ENCODE results near the gene OVAAL.

The OVAAL gene

DNA sequence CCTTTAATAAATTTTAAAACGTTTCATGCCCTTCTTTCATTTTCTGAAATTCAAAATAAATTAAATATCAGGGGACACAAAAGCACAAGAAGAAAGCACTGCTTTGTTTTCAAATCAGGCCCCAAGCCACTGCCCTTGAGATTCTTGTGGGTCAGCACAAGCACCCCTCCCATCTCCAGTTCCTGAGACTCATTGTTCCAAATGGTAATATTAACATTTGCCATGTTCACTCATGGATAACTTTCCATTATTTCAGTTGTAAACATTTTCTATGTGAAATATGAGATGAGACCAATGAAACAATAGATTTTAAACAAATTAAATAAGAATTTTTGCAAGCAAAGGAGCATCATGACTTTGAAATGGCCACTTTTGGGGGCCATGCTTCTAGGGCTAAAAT is 7.7 kb downstream of the OVAAL start:
- POLR2A ChIA-PET (ENCODE audit: low non-redundant PET), result no interaction called here
- CTCF ChIA-PET, result no interaction called here
- TF ChIP-seq, protein P1, sequence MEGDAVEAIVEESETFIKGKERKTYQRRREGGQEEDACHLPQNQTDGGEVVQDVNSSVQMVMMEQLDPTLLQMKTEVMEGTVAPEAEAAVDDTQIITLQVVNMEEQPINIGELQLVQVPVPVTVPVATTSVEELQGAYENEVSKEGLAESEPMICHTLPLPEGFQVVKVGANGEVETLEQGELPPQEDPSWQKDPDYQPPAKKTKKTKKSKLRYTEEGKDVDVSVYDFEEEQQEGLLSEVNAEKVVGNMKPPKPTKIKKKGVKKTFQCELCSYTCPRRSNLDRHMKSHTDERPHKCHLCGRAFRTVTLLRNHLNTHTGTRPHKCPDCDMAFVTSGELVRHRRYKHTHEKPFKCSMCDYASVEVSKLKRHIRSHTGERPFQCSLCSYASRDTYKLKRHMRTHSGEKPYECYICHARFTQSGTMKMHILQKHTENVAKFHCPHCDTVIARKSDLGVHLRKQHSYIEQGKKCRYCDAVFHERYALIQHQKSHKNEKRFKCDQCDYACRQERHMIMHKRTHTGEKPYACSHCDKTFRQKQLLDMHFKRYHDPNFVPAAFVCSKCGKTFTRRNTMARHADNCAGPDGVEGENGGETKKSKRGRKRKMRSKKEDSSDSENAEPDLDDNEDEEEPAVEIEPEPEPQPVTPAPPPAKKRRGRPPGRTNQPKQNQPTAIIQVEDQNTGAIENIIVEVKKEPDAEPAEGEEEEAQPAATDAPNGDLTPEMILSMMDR (conservative IDR thresholded peaks at IDR 0.05; ENCODE audit: low read depth), result no peak
- no peak for DNase-seq (ENCODE audit: low spot score)
- no peak overlapping the region for H3K27ac ChIP-seq

DNA sequence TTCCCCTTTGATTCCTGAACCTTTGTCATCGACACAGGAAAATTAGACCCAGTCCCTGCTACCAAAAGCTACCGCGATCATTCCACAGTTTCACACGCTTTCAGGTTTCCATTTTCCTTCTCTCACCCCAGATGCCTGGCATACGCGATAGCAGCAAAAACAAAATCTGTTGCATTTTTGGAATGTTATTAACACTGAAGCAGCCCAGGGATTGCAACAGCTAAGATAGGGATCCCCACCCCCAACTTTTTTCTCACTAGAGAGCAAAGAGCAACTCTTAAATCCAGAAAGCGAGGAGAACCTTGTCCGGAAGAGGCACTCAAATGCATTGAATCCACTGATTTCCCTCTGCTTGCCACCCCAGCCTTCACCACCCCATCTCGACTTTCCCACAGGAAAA is 8.9 kb downstream of the OVAAL start:
- ChIA-PET POLR2A (ENCODE audit: low non-redundant PET) (no interaction called here), CTCF (no interaction called here)
- DNase-seq (ENCODE audit: low spot score), result no peak
- TF ChIP-seq, protein P1 (conservative IDR thresholded peaks at IDR 0.05; ENCODE audit: low read depth), result no peak
- H3K27ac ChIP-seq, result no peak overlapping the region

DNA sequence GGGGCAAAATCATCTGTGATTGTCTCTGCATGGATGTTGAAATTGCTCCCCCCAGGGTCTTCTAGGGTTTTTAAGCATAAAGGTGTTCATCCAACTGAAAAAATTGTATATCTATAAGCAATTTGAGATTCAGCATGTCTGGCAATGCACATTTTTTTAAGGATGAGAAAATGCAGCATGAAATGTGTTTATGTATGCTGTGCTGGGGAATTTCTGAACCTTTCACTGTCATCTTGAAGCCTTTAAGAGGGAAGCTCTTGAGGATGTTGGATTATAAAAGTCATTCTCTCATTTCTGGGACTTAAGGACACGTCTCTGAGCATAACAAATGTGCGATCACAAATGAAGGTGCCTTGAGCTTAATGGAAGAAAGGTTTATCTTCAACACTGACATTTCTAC is 9.4 kb downstream of the OVAAL start:
- H3K27ac ChIP-seq, result no peak overlapping the region
- no peak for DNase-seq (ENCODE audit: low spot score)
- TF ChIP-seq, protein P1 (conservative IDR thresholded peaks at IDR 0.05; ENCODE audit: low read depth), result no peak
- ChIA-PET POLR2A (ENCODE audit: low non-redundant PET) (no interaction called here), CTCF (interaction anchor here (0.5 kb wide), 2 partner anchors 46 to 218 kb away, joined by 4 to 5 read pairs; no protein-coding TSS in a partner anchor)

DNA sequence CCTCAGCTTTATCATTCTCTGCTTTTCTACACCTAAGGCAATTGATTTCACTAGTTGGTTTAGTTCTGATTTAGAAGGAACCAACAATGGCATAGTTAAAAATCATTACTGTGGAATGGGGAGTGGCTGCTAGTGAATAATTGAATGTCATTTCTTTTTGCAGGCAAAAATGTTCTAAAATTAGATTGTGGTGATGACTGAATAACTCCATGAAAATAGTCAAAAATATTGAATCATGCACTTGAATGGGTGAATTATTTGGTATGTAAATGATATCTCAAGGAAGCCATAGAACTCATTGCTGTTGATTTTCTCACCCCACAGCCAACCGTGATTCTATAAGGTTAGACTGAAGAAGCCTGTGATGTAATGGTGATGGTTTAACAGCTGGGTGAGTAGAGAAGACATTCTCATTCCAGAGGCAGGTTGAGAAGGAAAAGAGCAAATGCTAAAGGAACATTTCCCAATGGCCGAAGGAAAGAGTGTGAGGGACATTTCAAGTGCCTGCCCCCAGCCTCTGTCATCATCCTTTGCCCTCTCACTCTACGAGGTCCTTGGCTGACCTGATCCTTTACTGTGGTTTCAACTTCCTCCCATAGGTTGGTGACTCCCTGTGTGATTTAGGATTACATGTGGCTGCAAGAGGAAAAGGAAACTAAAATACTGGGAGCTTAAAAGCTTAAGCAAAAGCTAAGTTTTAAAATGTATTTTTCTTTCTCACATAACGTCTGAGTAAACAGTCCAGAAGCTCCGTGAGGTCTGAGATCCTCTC is 12.5 kb downstream of the OVAAL start:
- ChIA-PET POLR2A (ENCODE audit: low non-redundant PET) (no interaction called here), CTCF (no interaction called here)
- TF ChIP-seq, protein P1 (conservative IDR thresholded peaks at IDR 0.05; ENCODE audit: low read depth), result no peak
- H3K27ac ChIP-seq, result no peak overlapping the region
- DNase-seq (ENCODE audit: low spot score), result no peak

DNA sequence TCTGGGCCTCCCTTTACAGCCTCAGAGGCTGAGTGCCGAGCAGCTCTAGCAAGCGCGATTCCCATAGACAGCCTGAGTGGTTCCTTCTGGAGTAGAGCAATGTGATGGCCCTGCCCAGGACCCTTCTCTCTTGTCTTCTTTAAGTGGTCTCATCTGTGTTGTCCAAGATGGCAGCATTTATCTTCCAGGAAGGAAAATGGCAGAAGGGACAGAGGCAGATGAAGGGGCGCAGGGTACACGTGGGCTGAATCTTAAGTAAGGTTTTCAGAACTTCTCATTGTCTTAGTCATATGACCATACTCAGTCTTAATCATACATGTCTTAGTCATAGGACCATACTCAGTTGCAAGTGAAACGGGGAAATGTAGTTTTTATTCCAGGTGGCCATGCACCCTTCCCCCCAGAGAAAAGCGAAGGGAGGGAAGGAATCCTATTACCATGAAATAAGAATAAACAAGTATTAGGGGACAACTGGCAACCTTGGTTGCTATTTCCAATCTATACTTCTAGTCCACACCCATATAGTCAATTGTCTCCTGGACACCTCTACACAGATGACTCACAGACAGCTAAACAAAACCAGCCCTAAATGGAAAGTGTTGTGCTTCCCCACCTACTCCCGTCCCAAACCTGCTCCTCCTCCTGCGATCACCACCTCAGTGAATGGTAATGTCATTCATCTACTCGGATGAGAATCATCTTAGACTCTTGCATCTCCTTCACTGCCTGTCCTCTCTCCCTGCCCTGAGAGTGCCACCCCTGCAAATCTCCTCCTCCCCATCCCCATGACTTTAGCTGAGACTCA is 13.3 kb downstream of the OVAAL start:
- ChIA-PET CTCF (no interaction called here), POLR2A (ENCODE audit: low non-redundant PET) (no interaction called here)
- no peak overlapping the region for H3K27ac ChIP-seq
- DNase-seq (ENCODE audit: low spot score), result peak; percentile 45
- TF ChIP-seq, protein P1 (conservative IDR thresholded peaks at IDR 0.05; ENCODE audit: low read depth), result no peak

DNA sequence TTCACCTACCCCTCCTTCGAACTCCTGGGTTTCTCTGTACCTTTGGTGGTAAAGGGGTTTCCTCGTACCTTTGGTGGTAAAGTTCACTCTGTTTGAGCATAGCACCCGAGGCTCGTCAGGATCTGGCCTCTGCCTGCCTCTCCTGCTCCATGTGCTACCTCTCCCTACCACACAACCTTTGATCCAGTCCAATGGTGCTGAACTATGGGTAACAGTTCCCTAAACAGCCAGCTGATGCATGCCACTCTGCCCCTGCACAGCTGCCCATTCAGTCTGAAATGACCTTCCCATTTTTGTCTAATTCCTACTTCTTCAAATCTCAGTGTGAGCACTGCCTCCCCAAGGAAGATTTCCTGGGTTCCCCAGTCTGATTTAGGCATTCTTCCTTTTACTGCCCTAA is 14.0 kb downstream of the OVAAL start:
- DNase-seq (ENCODE audit: low spot score), result no peak

More for the DNA sequence above, 14.0 kb downstream of the OVAAL start:
- ChIA-PET CTCF (no interaction called here), POLR2A (ENCODE audit: low non-redundant PET) (interaction anchor here (0.6 kb wide), 1 partner anchor 140 kb away, joined by 4 read pairs; no protein-coding TSS in a partner anchor)
- TF ChIP-seq, protein P1 (conservative IDR thresholded peaks at IDR 0.05; ENCODE audit: low read depth), result no peak
- no peak overlapping the region for H3K27ac ChIP-seq

All from RWPE1 (cell line).